ENCODE data around the gene GREB1. TPM values are rescaled to one million over a fixed set of nuclear protein-coding genes. Genes with fewer than 3 reads are reported as not detected.

The GREB1 gene
- polyA plus RNA-seq, 1 of the 3 experiments (the other 2 are of a cell fraction): 2.9 TPM

GRCh38 chr2:11588228-11589110 is 54.6 kb downstream of the GREB1 start:
- no peak overlapping the region for H3K27ac ChIP-seq (ENCODE audit: low read depth in 2 of 2, low read length in 1 of 2)
- no peak overlapping the region for H3K4me3 ChIP-seq (ENCODE audit: low read depth in 2 of 2, low read length in 1 of 2)
- no peaks in the 10 kb centered on the region for H3K9me3 ChIP-seq
- no peak for DNase-seq
- H3K36me3 ChIP-seq (replicated peaks in 1 of 2; ENCODE audit: control insufficient read depth in 1 of 2, insufficient read depth in 2 of 2, low read length in 1 of 2): no peaks in the 10 kb centered on the region
- WGBS (ENCODE audit: low lambda C conversion rate): 80% methylated on average over 17 of the region's 21 CpGs
- no peak overlapping the region for H3K9ac ChIP-seq
- H3K9me2 ChIP-seq: no peaks in the 10 kb centered on the region
- H3K27me3 ChIP-seq (ENCODE audit: insufficient read depth): no peaks in the 10 kb centered on the region
- no peaks in the 10 kb centered on the region for H3F3A ChIP-seq (replicated peaks; ENCODE audit: insufficient read depth)
- no peaks in the 10 kb centered on the region for H3K79me2 ChIP-seq (ENCODE audit: insufficient read depth)
- TF ChIP-seq POLR2AphosphoS5 (IDR thresholded peaks at IDR 0.05; ENCODE audit: low read depth, low read length) (no peak), REST (IDR thresholded peaks at IDR 0.05; ENCODE audit: low read depth, low read length) (no peak), FOXM1 (IDR thresholded peaks at IDR 0.05; ENCODE audit: low read depth) (no peak), MEF2A (IDR thresholded peaks at IDR 0.05; ENCODE audit: borderline replicate concordance, low read depth) (no peak), EZH2phosphoT487 (IDR thresholded peaks at IDR 0.05; ENCODE audit: borderline replicate concordance, low read depth) (no peak), NFIC (IDR thresholded peaks at IDR 0.05; ENCODE audit: borderline replicate concordance) (no peak), MXI1 (IDR thresholded peaks at IDR 0.05; ENCODE audit: low read depth, low read length) (no peak), RFX5 (IDR thresholded peaks at IDR 0.05; ENCODE audit: low read length) (no peak), EP300 (IDR thresholded peaks at IDR 0.05; ENCODE audit: borderline replicate concordance in 1 of 2, low read depth in 1 of 2, low read length in 1 of 2) (no peak), ELF1 (IDR thresholded peaks at IDR 0.05) (no peak), CTCF (IDR thresholded peaks at IDR 0.05) (no peak), RXRA (IDR thresholded peaks at IDR 0.05; ENCODE audit: borderline replicate concordance, low read depth) (no peak), CHD2 (IDR thresholded peaks at IDR 0.05; ENCODE audit: low read length, partially characterized antibody) (no peak), USF1 (IDR thresholded peaks at IDR 0.05; ENCODE audit: borderline replicate concordance, low read depth) (no peak), MAX (IDR thresholded peaks at IDR 0.05; ENCODE audit: low read depth) (no peak), TCF12 (IDR thresholded peaks at IDR 0.05) (no peak)
- ChIA-PET CTCF (interaction anchor here (0.7 to 14.7 kb wide), 9 partner anchors 15 to 456 kb away, joined by 3 to 708 read pairs (median 3); no protein-coding TSS in a partner anchor), POLR2A (no interaction called here)
- H3K4me2 ChIP-seq: no peak overlapping the region
- H3K4me1 ChIP-seq (ENCODE audit: control insufficient read depth in 1 of 2, insufficient read depth in 2 of 2, low read depth in 1 of 2, low read length in 1 of 2): peaks cover 0 to 6% of the 10 kb centered on the region in 2 experiments; a peak in 2 of 4 replicates
- H4K20me1 ChIP-seq (ENCODE audit: insufficient read depth): no peaks in the 10 kb centered on the region
- no peak overlapping the region for H2AFZ ChIP-seq (ENCODE audit: low read depth)
